ENCODE results near the gene DMAP1. TPM values are rescaled to one million over a fixed set of nuclear protein-coding genes. Genes with fewer than 3 reads are reported as not detected.

Gene DMAP1
- total RNA-seq, 2 experiments from 2014 or later, result 45.8 to 46.2 TPM

- no peaks in the 10 kb centered on the region for H3K27me3 Mint-ChIP-seq
- peak overlapping the region; percentile 83 for H3K27ac Mint-ChIP-seq
- no peaks in the 10 kb centered on the region for H3K36me3 Mint-ChIP-seq (ENCODE audit: low read depth)
- H3K9me3 Mint-ChIP-seq, result no peaks in the 10 kb centered on the region
- H3K4me3 Mint-ChIP-seq, result no peak overlapping the region
- DNase-seq, result peak; percentile 12
- ChIA-PET CTCF (interaction anchor here (1.5 kb wide), 1 partner anchor 10 kb away, joined by 4 read pairs; no protein-coding TSS in a partner anchor), POLR2A (no interaction called here)
- H3K4me1 Mint-ChIP-seq, result peaks cover 25% of the 10 kb centered on the region
Observed at GRCh38 chr1:44263568-44264450, 50.5 kb downstream of the DMAP1 start.

DNA sequence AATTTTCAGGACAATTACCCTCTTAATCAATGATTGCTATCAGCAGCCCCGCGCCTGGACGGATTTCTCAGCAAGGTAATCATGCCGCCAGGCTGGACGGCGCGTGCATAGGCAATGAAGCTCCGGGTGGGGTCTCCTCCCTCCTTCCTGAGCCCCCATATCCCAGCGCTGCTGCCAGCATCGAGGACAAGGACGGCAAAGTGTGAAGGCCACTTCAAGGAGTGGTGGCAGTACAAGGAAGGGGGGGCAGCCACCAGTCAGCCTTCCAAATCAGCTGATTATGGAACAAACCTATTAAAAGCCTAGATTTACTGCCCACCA lies 51.1 kb downstream of the DMAP1 start:
- Mint-ChIP-seq H3K36me3 (ENCODE audit: low read depth) (no peaks in the 10 kb centered on the region), H3K4me1 (peaks cover 25% of the 10 kb centered on the region), H3K27me3 (no peaks in the 10 kb centered on the region), H3K4me3 (no peak overlapping the region), H3K9me3 (no peaks in the 10 kb centered on the region), H3K27ac (no peak overlapping the region)
- no peak for DNase-seq
- ChIA-PET CTCF (interaction anchor here (1.5 kb wide), 1 partner anchor 11 kb away, joined by 4 read pairs; no protein-coding TSS in a partner anchor), POLR2A (no interaction called here)

DNA sequence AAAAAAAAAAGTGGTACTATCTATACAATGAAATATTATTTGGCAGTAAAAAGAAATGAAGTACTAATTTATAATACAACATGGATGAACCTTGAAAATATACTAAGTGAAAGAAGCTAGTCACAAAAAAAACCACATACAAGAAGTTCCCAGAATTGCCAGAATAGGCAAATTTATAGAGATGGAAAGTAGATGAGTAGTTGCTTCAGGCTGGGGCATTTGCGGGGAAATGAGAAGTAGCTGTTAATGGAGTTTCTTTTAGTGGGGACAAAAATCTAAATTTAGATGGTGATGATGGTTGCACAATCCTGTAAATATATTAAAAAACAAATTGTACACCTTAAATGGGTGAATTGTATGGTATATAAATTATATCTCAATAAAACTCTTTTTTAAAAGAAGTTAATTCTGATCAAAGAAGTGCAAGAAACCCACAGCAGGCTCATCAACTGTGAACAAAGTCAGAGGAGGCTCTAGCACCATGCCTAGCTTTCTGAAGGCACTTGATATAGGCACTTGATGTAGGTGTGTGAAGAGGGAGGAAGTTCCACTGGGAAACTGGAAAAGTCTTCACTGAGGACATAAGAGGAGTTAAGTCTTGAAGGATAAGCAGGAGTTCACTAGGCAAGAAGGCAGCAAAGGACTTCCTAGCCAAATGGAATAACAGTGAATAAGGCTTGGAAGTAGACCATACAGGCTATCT lies 52.5 kb downstream of the DMAP1 start:
- Mint-ChIP-seq H3K27me3 (no peaks in the 10 kb centered on the region), H3K36me3 (ENCODE audit: low read depth) (no peaks in the 10 kb centered on the region), H3K4me3 (no peak overlapping the region), H3K9me3 (no peaks in the 10 kb centered on the region), H3K4me1 (peaks cover 22% of the 10 kb centered on the region), H3K27ac (no peak overlapping the region)
- POLR2A ChIA-PET, result no interaction called here
- CTCF ChIA-PET, result interaction anchor here (0.6 to 1.0 kb wide), 3 partner anchors 11 to 464 kb away, joined by 3 read pairs; no protein-coding TSS in a partner anchor
- DNase-seq, result no peak

- DNase-seq, result no peak
- POLR2A ChIA-PET, result no interaction called here
- no peaks in the 10 kb centered on the region for H3K9me3 Mint-ChIP-seq
- CTCF ChIA-PET, result interaction anchor here (1.0 kb wide), 1 partner anchor 14 kb away, joined by 3 read pairs; no protein-coding TSS in a partner anchor
- no peaks in the 10 kb centered on the region for H3K27me3 Mint-ChIP-seq
- H3K4me3 Mint-ChIP-seq, result no peak overlapping the region
- H3K36me3 Mint-ChIP-seq (ENCODE audit: low read depth), result no peaks in the 10 kb centered on the region
- H3K4me1 Mint-ChIP-seq, result peaks cover 17% of the 10 kb centered on the region
- no peak overlapping the region for H3K27ac Mint-ChIP-seq
Observed at GRCh38 chr1:44266400-44267344, 53.4 kb downstream of the DMAP1 start.

DNA sequence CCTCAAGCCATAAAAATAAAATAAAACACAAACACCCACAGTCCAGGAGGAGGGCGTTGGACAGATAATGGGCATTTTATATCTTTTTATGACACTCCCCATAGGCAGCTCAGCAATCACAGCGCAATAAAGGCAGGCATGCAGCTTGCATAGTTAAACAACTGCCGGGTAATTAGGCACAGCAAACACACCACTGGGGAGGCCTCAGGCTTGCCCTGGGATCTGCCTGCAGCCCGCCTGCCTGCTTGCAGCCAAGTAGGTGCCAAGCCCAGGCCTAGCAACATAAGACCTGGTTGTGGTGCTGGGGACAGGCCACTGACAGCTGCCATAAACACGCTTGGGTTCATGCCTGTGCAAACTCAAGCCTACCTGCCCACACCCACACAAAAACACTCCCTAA lies 54.2 kb downstream of the DMAP1 start:
- H3K36me3 Mint-ChIP-seq (ENCODE audit: low read depth), result no peaks in the 10 kb centered on the region
- H3K4me1 Mint-ChIP-seq, result peaks cover 17% of the 10 kb centered on the region
- POLR2A ChIA-PET, result no interaction called here
- no peak overlapping the region for H3K27ac Mint-ChIP-seq
- DNase-seq, result no peak
- CTCF ChIA-PET, result no interaction called here
- H3K27me3 Mint-ChIP-seq, result no peaks in the 10 kb centered on the region
- H3K4me3 Mint-ChIP-seq, result no peak overlapping the region
- H3K9me3 Mint-ChIP-seq, result no peaks in the 10 kb centered on the region

DNA sequence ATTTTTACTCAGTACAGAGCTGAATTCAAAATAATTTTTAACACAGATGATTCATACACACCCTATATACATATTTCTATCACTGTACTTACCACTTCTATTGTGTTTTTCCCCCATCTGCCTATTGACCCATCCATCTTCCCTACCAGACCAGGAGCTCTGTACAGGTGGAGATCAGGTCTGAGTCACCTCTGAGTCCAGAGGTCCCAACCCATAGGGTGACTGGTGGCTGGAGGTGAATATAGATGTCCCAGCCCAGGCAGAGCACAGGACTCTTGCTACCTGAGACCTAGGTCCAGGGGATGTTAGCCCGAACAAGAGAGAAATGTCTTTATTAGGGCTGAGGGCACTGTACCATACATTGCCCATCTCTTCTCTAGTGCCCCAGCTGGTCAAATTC lies 54.8 kb downstream of the DMAP1 start:
- Mint-ChIP-seq H3K36me3 (ENCODE audit: low read depth) (no peaks in the 10 kb centered on the region), H3K27me3 (no peaks in the 10 kb centered on the region), H3K4me1 (peaks cover 17% of the 10 kb centered on the region), H3K9me3 (no peaks in the 10 kb centered on the region), H3K4me3 (no peak overlapping the region), H3K27ac (no peak overlapping the region)
- POLR2A ChIA-PET, result no interaction called here
- no peak for DNase-seq
- CTCF ChIA-PET, result interaction anchor here (0.6 kb wide), 1 partner anchor 141 kb away, joined by 3 read pairs; no protein-coding TSS in a partner anchor

Other genes starting within 250 kb of the DMAP1 start
- gene DPH2, start 243.5 kb upstream of the DMAP1 start, total RNA-seq, result 10 to 100 TPM; 28.0 to 30.0 TPM
- gene ATP6V0B, start 238.5 kb upstream of the DMAP1 start, total RNA-seq, result 100 to 1,000 TPM in 1 of 2 experiments, 10 to 100 TPM in 1; 90.1 to 112 TPM
- gene B4GALT2, start 234.3 kb upstream of the DMAP1 start, total RNA-seq, result 1 to 10 TPM; 8.0 to 9.3 TPM
- gene CCDC24, start 221.9 kb upstream of the DMAP1 start, total RNA-seq, result 1 to 10 TPM in 1 of 2 experiments, under 1 TPM in 1; 0.71 to 1.3 TPM
- 1 to 10 TPM; 4.0 to 4.8 TPM for gene SLC6A9, start 182.0 kb upstream of the DMAP1 start, total RNA-seq
- gene KLF17, start 94.7 kb upstream of the DMAP1 start, total RNA-seq, result not detected
- not detected for gene KLF18, start 71.8 kb upstream of the DMAP1 start, total RNA-seq
- gene ERI3, start 141.8 kb downstream of the DMAP1 start, total RNA-seq, result 10 to 100 TPM; 27.8 to 29.2 TPM
- gene RNF220, start 191.8 kb downstream of the DMAP1 start, total RNA-seq, result 10 to 100 TPM; 82.9 to 88.4 TPM

Data from activated CD4-positive, alpha-beta T cell treated with anti-CD3 and anti-CD28 coated beads, Interleukin-2, amount 10 ng/mL, durations not matched to agents 7 days and 5 days (primary cell).